K562 (cell line): ENCODE measurements around the gene PDIA4. TPM values are rescaled to one million over a fixed set of nuclear protein-coding genes. Genes with fewer than 3 reads are reported as not detected.

Experiments
- ATF3 ChIP-seq, 2 experiments: fragments of 450-650 bp in 1 of 2; sonication (generic) in 1 of 2; formaldehyde crosslinking in 1 of 2; IDR thresholded peaks in 1 of 2; conservative IDR thresholded peaks in 1 of 2; 2 replicates each; pipeline versions ENCODE4 v1.6.1 to v1.8.1; 2016 to 2023; ENCODE audit warnings: mild to moderate bottlenecking in 2 of 2, moderate library complexity in 2 of 2, inconsistent platforms in 1 of 2, missing genetic modification reagents in 1 of 2
- CTBP1 ChIP-seq: fragments of 450-650 bp; IDR thresholded peaks from 2 replicates; pipeline ENCODE4 v1.6.1; 2016; ENCODE audit warnings: borderline replicate concordance
- HDAC1 ChIP-seq, 2 experiments: fragments of 450-650 bp; IDR thresholded peaks; 2 replicates each; pipeline ENCODE4 v1.6.1; 2016 to 2017; ENCODE audit warnings: inconsistent platforms in 1 of 2, mild to moderate bottlenecking in 1 of 2, moderate library complexity in 1 of 2
- LARP7 ChIP-seq: fragments of 450-650 bp; IDR thresholded peaks from 2 replicates; pipeline ENCODE4 v1.6.1; 2016
- MIER1 ChIP-seq: fragments of 450-650 bp; IDR thresholded peaks from 2 replicates; pipeline ENCODE4 v1.6.1; 2016; ENCODE audit warnings: antibody characterized with exemption, mild to moderate bottlenecking, low read depth
- PHF8 ChIP-seq: fragments of 200-600 bp; sonication (generic); IDR thresholded peaks from 2 replicates; pipeline ENCODE4 v1.6.1; 2012; ENCODE audit warnings: mixed run types, mild to moderate bottlenecking, inconsistent platforms, low read length, moderate library complexity, borderline replicate concordance
- PML ChIP-seq: IDR thresholded peaks from 2 replicates; pipeline ENCODE4 v1.6.1; 2012; ENCODE audit warnings: low read length, inconsistent platforms
- RAD51 ChIP-seq: fragments of 450-650 bp; IDR thresholded peaks from 2 replicates; pipeline ENCODE4 v1.7.1; 2016; ENCODE audit warnings: low read depth, mild to moderate bottlenecking, borderline replicate concordance
- SIN3A ChIP-seq, 2 experiments: fragments of 150-350 bp in 1 of 2; IDR thresholded peaks; 2 replicates each; pipeline ENCODE4 v1.6.1; 2011 to 2016; ENCODE audit warnings: borderline replicate concordance in 2 of 2, low read depth in 2 of 2, low read length in 2 of 2, mild to moderate bottlenecking in 2 of 2, moderate library complexity in 2 of 2; ENCODE audit not compliant: control insufficient read depth in 1 of 2
- SMARCA4 ChIP-seq: fragments of 450-650 bp; IDR thresholded peaks from 2 replicates; pipeline ENCODE4 v1.6.1; 2016
- TCF7 ChIP-seq: sonication (generic); IDR thresholded peaks from 2 replicates; pipeline ENCODE4 v1.6.1; 2016; ENCODE audit warnings: antibody characterized with exemption, borderline replicate concordance
- THAP7 ChIP-seq: fragments of 250-450 bp; sonication (Bioruptor Pico); IDR thresholded peaks from 2 replicates; pipeline ENCODE4 v1.5.0; 2021
- ZBTB1 ChIP-seq: sonication (generic); formaldehyde crosslinking; IDR thresholded peaks from 2 replicates; pipeline ENCODE4 v1.8.1; 2023; ENCODE audit warnings: missing genetic modification reagents, low read depth, mild to moderate bottlenecking, borderline replicate concordance
- ZBTB26 ChIP-seq: fragments of 450-650 bp; formaldehyde crosslinking; IDR thresholded peaks from 2 replicates; pipeline ENCODE4 v1.4.0; 2022; ENCODE audit warnings: missing genetic modification characterization
- ZNF134 ChIP-seq: fragments of 250-450 bp; sonication (Bioruptor Pico); conservative IDR thresholded peaks from 2 replicates; pipeline ENCODE4 v1.4.0; 2020
- polyA plus RNA-seq, 8 experiments: library from polyadenylated mRNA; depleted of rRNA in 4 of 8; stranded (reverse) in 5 of 8; unstranded in 3 of 8; fragments of >200 nt; fragmentation: Nextera tagmentation in 2 of 8; fragmentation: Illumina TruSeq in 1 of 8; extraction: Ambion mirVana in 2 of 8; extraction: Trizol in 1 of 8; gene quantifications; 2 replicates each; pipeline versions ENCODE4 v1.2.1 to v1.2.3, GENCODE V29; 2011 to 2014; ENCODE audit warnings: inconsistent platforms in 1 of 8, missing spikeins in 1 of 8
- total RNA-seq, 7 experiments: library from RNA; depleted of rRNA in 6 of 7; stranded (reverse); fragments of >200 nt in 6 of 7; fragmentation: Illumina TruSeq in 2 of 7; extraction: Trizol in 2 of 7; gene quantifications; 2 replicates each; pipeline versions ENCODE4 v1.2.1 to v1.2.3, GENCODE V29; 2011 to 2021; ENCODE audit warnings: low replicate concordance in 1 of 7
- TF ChIP-seq, protein P1 (sequence below): fragments of 250-450 bp; sonication (Bioruptor Pico); IDR thresholded peaks from 2 replicates; pipeline ENCODE4 v1.9.0; 2021; ENCODE audit warnings: mild to moderate bottlenecking, inconsistent platforms
- TF ChIP-seq, protein P2 (sequence below), 2 experiments: fragments of 250-450 bp in 1 of 2; fragments of 450-650 bp in 1 of 2; sonication (Bioruptor Pico) in 1 of 2; IDR thresholded peaks; 2 replicates each; pipeline versions ENCODE4 v1.6.1 to v1.8.0; 2016 to 2021; ENCODE audit warnings: mild to moderate bottlenecking in 2 of 2, moderate library complexity in 2 of 2, missing compliant biosample characterization in 1 of 2, missing genetic modification characterization in 1 of 2
- TF ChIP-seq, protein P3 (sequence below): sonication (generic); formaldehyde crosslinking; IDR thresholded peaks from 2 replicates; pipeline ENCODE4 v1.8.0; 2022; ENCODE audit warnings: missing genetic modification reagents, mild to moderate bottlenecking, moderate library complexity, borderline replicate concordance

PDIA4 gene
- total and polyA plus RNA-seq, 9 of the 15 experiments (the other 6 are each of a cell fraction or from before 2014, with no cell fraction given): 9.1 to 175 (median 146) TPM

DNA sequence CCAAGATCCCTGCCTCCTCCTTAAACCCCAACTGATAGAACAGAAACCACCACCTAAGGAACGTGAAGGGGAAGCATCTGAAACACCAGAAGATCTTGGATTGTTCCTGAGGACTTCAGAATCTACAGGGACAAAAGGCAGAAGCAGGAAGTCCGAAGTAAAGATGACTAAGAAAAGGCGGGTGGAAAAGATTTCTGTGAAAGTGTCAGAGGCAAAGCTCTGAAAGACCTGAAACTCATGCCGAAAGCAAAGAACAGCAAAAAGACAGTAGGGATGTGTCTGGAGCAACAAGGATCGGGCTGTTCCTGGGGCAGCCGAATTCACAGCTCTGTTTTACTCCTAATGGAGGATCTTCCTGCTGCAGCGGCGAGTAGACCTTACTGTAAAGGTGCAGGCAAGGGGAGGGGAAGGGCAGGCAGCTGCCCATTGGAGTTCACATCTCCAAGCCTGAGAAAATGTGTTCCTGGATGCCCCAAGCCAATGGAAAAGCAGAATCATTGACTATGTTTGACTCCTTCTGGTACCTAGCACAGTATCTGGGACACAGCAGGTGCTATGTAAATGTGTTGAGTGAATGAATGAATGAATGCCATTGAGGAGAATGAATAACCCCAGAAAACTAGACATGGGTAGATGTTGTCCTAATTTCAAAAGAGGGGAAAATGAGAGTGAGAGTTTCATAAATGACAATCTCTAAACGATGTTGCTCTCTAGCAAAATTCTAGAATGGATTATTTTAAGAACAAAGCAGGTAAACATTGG lies 40.4 kb downstream of the PDIA4 start (continued):
- TF ChIP-seq ATF3 (IDR thresholded peaks at IDR 0.05): no peak
- 0 out of 2 replicates have a peak, but pooled peaks have one; percentile 7 for TF ChIP-seq ATF3 (CRISPR knock-in tag; conservative IDR thresholded peaks at IDR 0.05)
- TF ChIP-seq ZBTB1 (CRISPR knock-in tag): peak; percentile 32; the same call in 1 of the 2 replicates
- no peak; the same call in none of the 2 replicates for TF ChIP-seq CTBP1
- peak; percentile 34; the same call in 1 of the 2 replicates for TF ChIP-seq TCF7
- TF ChIP-seq ZBTB26 (CRISPR knock-in tag): peak; percentile 51; the same call in 1 of the 2 replicates
- TF ChIP-seq, protein P1, sequence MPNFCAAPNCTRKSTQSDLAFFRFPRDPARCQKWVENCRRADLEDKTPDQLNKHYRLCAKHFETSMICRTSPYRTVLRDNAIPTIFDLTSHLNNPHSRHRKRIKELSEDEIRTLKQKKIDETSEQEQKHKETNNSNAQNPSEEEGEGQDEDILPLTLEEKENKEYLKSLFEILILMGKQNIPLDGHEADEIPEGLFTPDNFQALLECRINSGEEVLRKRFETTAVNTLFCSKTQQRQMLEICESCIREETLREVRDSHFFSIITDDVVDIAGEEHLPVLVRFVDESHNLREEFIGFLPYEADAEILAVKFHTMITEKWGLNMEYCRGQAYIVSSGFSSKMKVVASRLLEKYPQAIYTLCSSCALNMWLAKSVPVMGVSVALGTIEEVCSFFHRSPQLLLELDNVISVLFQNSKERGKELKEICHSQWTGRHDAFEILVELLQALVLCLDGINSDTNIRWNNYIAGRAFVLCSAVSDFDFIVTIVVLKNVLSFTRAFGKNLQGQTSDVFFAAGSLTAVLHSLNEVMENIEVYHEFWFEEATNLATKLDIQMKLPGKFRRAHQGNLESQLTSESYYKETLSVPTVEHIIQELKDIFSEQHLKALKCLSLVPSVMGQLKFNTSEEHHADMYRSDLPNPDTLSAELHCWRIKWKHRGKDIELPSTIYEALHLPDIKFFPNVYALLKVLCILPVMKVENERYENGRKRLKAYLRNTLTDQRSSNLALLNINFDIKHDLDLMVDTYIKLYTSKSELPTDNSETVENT (CRISPR knock-in tag): 0 out of 2 replicates have a peak, but pooled peaks have one; percentile 13
- peak; percentile 95; the same call in 1 of the 2 replicates for TF ChIP-seq ZNF134 (CRISPR knock-in tag)
- 0 out of 2 replicates have a peak, but pooled peaks have one; percentile 7 for TF ChIP-seq THAP7
- peak; percentile 10 for TF ChIP-seq SMARCA4
- TF ChIP-seq SIN3A (IDR thresholded peaks at IDR 0.05; ENCODE audit: borderline replicate concordance in 2 of 2, control insufficient read depth in 1 of 2, low read depth in 2 of 2, low read length in 2 of 2): peak in 1 of 2 experiments; percentile 48; a peak in 1 of 4 replicates
- TF ChIP-seq, protein P2, sequence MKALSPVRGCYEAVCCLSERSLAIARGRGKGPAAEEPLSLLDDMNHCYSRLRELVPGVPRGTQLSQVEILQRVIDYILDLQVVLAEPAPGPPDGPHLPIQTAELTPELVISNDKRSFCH (CRISPR knock-in tag; IDR thresholded peaks at IDR 0.05): no peak
- TF ChIP-seq, protein P2 (tag; IDR thresholded peaks at IDR 0.05): peak; percentile 47; the same call in 1 of the 2 replicates
- no peak; the same call in 1 of the 2 replicates for TF ChIP-seq PML
- peak in 1 of 2 experiments; percentile 77; a peak in 2 of 4 replicates for TF ChIP-seq HDAC1 (IDR thresholded peaks at IDR 0.05)
- no peak for TF ChIP-seq LARP7
- no peak for TF ChIP-seq RAD51
- TF ChIP-seq MIER1: peak; percentile 18; the same call in 1 of the 2 replicates
- peak; percentile 9; the same call in 1 of the 2 replicates for TF ChIP-seq PHF8
- TF ChIP-seq, protein P3, sequence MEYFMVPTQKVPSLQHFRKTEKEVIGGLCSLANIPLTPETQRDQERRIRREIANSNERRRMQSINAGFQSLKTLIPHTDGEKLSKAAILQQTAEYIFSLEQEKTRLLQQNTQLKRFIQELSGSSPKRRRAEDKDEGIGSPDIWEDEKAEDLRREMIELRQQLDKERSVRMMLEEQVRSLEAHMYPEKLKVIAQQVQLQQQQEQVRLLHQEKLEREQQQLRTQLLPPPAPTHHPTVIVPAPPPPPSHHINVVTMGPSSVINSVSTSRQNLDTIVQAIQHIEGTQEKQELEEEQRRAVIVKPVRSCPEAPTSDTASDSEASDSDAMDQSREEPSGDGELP (CRISPR knock-in tag): peak; percentile 6; the same call in 1 of the 2 replicates
